ENCODE measurements around the gene CCR5AS.

GRCh38 chr3:46349484-46350261 is 57.2 kb downstream of the CCR5AS start:
- TF ChIP-seq EZH2phosphoT487 (IDR thresholded peaks at IDR 0.05; ENCODE audit: low read depth), result no peak
- no peak for TF ChIP-seq CTCF (IDR thresholded peaks at IDR 0.05; ENCODE audit: low read depth, low read length)

All from OCI-LY3 (cell line).